Measurements from ENCODE around the gene MAVS. TPM values are rescaled to one million over a fixed set of nuclear protein-coding genes. Genes with fewer than 3 reads are reported as not detected.

The MAVS gene
- total and polyA plus RNA-seq, 11 donors: 32.5 to 74.0 (median 43.3) TPM

- TF ChIP-seq CTCF (IDR thresholded peaks at IDR 0.05) (no peak), POLR2A (IDR thresholded peaks at IDR 0.05) (no peak)
- no peaks in the 10 kb centered on the region for H3K27me3 ChIP-seq
- peaks cover 0 to 9% (median 0%) of the 10 kb centered on the region in 12 donors for H3K4me1 ChIP-seq
- no peak overlapping the region for H3K27ac ChIP-seq
- H3K9me3 ChIP-seq: no peaks in the 10 kb centered on the region
- WGBS, 4 donors: 66 to 80% (median 68%) methylated on average over 2 of the region's 2 CpGs
- no peak overlapping the region for H3K4me3 ChIP-seq
- DNase-seq (no peak), ATAC-seq (no peak)
- intact Hi-C loops (cut with DNase I): no loop called here
- H3K36me3 ChIP-seq: peaks cover 0 to 96% (median 76%) of the 10 kb centered on the region in 9 donors
These were observed 21.2 kb downstream of the MAVS start for GRCh38 chr20:3867802-3868201.

DNA sequence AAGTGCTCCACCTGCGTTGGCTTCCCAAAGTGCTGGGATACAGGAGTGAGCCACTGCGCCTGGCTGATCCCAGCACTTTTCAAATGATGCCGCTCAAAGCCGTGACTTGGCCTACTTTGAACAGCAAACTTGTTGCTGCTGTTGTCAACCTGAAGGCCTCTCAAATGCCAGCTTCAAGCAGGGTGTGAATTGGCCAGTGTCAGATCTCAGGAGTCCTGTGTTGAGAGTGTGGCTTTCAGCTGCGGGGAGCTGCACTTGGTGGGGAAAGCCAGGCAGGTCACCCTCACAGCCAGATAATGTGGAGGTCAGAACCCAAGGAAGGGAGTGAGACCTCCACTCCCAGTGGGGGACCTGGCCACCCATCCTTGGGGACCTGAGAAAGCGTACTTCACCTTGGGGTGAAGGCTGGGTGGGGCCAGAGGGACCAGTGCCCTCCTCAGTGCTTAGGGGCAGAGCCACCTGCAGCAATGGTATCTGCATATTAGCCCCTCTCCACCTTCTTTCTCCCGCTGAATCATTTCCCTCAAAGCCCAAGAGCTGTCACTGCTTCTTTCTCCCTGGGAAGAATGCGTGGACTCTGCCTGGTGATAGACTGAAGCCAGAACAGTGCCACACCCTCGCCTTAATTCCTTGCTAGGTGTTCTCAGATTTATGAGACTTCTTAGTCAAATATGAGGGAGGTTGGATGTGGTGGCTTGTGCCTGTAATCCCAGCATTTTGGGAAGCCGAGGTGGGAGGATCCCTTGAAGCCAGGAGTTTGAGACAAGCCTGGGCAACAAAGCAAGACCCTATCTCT lies 23.4 kb downstream of the MAVS start:
- Histone ChIP-seq H3K27ac (no peak overlapping the region), H3K36me3 (peaks cover 0 to 89% (median 62%) of the 10 kb centered on the region in 9 donors), H3K9me3 (no peaks in the 10 kb centered on the region), H3K4me3 (no peak overlapping the region), H3K4me1 (peaks cover 0 to 17% (median 0%) of the 10 kb centered on the region in 12 donors), H3K27me3 (no peaks in the 10 kb centered on the region)
- intact Hi-C loops (cut with DNase I): no loop called here
- TF ChIP-seq CTCF (IDR thresholded peaks at IDR 0.05) (no peak), POLR2A (IDR thresholded peaks at IDR 0.05) (no peak)
- ATAC-seq (no peak), DNase-seq (no peak)
- 83 to 89% (median 84%) methylated on average over 10 of the region's 10 CpGs for WGBS, 4 donors

DNA sequence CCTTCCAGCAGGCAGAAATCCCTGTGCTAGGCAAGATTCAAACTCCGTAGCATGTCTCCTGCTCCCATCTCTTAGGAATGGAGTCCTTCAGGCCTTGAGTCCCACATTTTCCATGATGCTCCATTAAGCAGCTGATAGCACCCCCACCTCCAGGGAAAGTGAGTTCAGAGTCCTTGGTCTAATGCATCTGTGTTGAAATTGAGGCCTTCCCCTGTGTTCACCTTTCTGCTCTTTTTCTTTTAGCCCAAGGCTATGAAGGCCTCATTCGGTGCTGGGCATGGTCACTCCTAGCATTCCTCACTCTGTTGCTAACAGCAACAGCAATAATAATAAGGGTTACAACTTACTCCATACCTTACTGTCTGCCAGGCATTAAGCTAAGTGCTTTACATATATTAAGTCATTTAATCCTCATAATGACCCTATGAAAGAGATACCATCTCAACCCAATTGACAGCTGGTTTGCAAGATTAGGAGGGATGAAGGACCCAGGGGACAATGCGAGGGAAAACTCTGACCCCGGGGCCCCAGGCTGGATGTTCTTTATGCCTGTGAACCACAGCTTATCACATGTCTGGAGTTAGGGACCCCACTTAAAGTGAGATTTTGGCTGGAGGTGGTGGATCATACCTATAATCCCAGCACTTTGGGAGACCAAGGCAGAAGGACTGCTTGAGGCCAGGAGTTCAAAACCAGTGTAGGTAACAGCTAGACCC lies 25.1 kb downstream of the MAVS start:
- TF ChIP-seq POLR2A (IDR thresholded peaks at IDR 0.05) (no peak), CTCF (IDR thresholded peaks at IDR 0.05) (no peak)
- no peaks in the 10 kb centered on the region for H3K9me3 ChIP-seq
- H3K36me3 ChIP-seq: peaks cover 0 to 82% (median 45%) of the 10 kb centered on the region in 9 donors
- no peak for ATAC-seq
- no peak overlapping the region for H3K4me3 ChIP-seq
- peaks cover 0 to 18% (median 0%) of the 10 kb centered on the region in 12 donors for H3K4me1 ChIP-seq
- WGBS, 4 donors: 82 to 89% (median 88%) methylated on average over 4 of the region's 4 CpGs
- no peak for DNase-seq
- H3K27me3 ChIP-seq: no peaks in the 10 kb centered on the region
- intact Hi-C loops (cut with DNase I): no loop called here
- H3K27ac ChIP-seq: no peak overlapping the region

- DNase-seq (no peak), ATAC-seq (no peak)
- H3K4me1 ChIP-seq: peaks cover 0 to 18% (median 0%) of the 10 kb centered on the region in 12 donors
- WGBS, 4 donors: 95 to 99% (median 98%) methylated on average over 5 of the region's 5 CpGs
- H3K9me3 ChIP-seq: no peaks in the 10 kb centered on the region
- H3K36me3 ChIP-seq: peaks cover 0 to 64% (median 33%) of the 10 kb centered on the region in 9 donors
- no peaks in the 10 kb centered on the region for H3K27me3 ChIP-seq
- no peak for TF ChIP-seq CTCF (IDR thresholded peaks at IDR 0.05)
- TF ChIP-seq POLR2A (IDR thresholded peaks at IDR 0.05): no peak
- H3K27ac ChIP-seq: no peak overlapping the region
- intact Hi-C loops (cut with DNase I): no loop called here
- no peak overlapping the region for H3K4me3 ChIP-seq
These were observed 26.9 kb downstream of the MAVS start for GRCh38 chr20:3873507-3873906.

Data from heart left ventricle (tissue), 16 donors.